Spleen (tissue), 7 donors: ENCODE results near the gene TIA1.
"Not testable (repeated sequence)": the region's sequence is repeated elsewhere in the genome, so short reads cannot be mapped to it uniquely, and the experiment has no call there.

Source experiments
- POLR2A ChIP-seq, 3 donors: fragments of 450-650 bp; IDR thresholded peaks; one replicate each; pipeline ENCODE4 v1.5.1; 2017; ENCODE audit warnings: antibody characterized with exemption in 3 of 3, mild to moderate bottlenecking in 1 of 3
- POLR2AphosphoS5 ChIP-seq, 3 donors: sonication (generic); formaldehyde crosslinking; IDR thresholded peaks; one replicate each; pipeline ENCODE4 v1.5.1; 2017; ENCODE audit warnings: antibody characterized with exemption in 3 of 3
- TF ChIP-seq, protein P1 (sequence below), 11 experiments: fragments of 200-600 bp in 7 of 11; fragments of 450-650 bp in 4 of 11; sonication (generic) in 4 of 11; IDR thresholded peaks in 8 of 11; conservative IDR thresholded peaks in 3 of 11; 1 replicate in 7 of 11; 2 replicates in 4 of 11; pipeline versions ENCODE4 v1.4.0 to v1.8.0; 2016 to 2021; ENCODE audit warnings: antibody characterized with exemption in 11 of 11, inconsistent platforms in 4 of 11, mild to moderate bottlenecking in 1 of 11
- donor health status: DM: no; HTN: no; CAD: no; lungs with moderate emphysema.
- donor health status: DM: no; HTN: no; CAD: no.
- donor health status: DM: no; HTN: no; CAD: no.

DNA sequence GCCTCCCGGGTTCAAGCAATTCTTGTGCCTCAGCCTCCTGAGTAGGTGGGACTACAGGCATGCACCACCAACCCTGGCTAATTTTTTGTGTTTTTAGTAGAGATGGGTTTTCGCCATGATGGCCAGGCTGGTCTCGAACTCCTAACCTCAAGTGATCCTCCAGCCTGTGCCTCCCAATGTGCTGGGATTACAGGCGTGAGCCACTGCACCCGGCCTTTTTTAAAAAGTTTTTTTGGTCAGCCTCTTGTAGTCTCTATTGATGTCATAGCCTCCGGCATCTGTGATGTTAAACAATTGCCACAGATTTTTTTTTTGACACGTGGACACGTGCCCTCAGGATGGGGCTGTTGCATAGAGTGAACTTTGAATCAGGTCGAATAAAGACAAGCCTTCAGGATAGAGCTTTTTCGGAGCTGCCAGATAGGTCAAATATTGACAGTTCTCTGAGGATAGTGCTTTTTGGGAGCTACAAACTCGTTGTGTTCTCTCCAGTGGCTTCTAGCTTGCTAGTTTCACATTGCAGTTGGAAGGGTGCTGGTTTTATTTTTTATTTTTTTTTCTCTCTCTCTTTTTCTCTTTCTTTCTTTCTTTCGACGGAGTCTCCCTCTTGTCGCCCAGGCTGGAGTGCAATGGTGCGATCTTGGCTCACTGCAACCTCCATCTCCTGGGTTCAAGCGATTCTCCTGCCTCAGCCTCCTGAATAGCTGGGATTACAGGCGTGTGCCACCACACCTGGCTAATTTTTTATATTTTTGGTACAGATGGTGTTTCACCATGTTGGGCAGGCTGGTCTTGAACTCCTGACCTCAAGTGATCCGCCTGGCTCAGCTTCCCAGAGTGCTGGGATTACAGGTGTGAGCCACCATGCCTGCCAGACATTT is 21.2 kb upstream of the TIA1 start:
- TF ChIP-seq, protein P1, sequence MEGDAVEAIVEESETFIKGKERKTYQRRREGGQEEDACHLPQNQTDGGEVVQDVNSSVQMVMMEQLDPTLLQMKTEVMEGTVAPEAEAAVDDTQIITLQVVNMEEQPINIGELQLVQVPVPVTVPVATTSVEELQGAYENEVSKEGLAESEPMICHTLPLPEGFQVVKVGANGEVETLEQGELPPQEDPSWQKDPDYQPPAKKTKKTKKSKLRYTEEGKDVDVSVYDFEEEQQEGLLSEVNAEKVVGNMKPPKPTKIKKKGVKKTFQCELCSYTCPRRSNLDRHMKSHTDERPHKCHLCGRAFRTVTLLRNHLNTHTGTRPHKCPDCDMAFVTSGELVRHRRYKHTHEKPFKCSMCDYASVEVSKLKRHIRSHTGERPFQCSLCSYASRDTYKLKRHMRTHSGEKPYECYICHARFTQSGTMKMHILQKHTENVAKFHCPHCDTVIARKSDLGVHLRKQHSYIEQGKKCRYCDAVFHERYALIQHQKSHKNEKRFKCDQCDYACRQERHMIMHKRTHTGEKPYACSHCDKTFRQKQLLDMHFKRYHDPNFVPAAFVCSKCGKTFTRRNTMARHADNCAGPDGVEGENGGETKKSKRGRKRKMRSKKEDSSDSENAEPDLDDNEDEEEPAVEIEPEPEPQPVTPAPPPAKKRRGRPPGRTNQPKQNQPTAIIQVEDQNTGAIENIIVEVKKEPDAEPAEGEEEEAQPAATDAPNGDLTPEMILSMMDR (IDR thresholded peaks at IDR 0.05 in 8 of 11, conservative IDR thresholded peaks at IDR 0.05 in 3 of 11): not testable (repeated sequence)
- not testable (repeated sequence) for TF ChIP-seq POLR2A, POLR2AphosphoS5 (IDR thresholded peaks at IDR 0.05)
